Measurements from ENCODE around the gene GALNT6.
"Not testable (repeated sequence)": the region's sequence is repeated elsewhere in the genome, so short reads cannot be mapped to it uniquely, and the experiment has no call there.

The GALNT6 gene

GRCh38 chr12:51357374-51358047, 33.7 kb downstream of the GALNT6 start:
- DNase-seq (ENCODE audit: low read depth in 2 of 2) = no peak

- DNase-seq (ENCODE audit: low read depth in 2 of 2) = no peak
Measured at GRCh38 chr12:51351913-51352532, 39.2 kb downstream of the GALNT6 start.

- DNase-seq (ENCODE audit: low read depth in 2 of 2) = no peak
Measured at GRCh38 chr12:51349026-51349425, 42.2 kb downstream of the GALNT6 start.

DNA sequence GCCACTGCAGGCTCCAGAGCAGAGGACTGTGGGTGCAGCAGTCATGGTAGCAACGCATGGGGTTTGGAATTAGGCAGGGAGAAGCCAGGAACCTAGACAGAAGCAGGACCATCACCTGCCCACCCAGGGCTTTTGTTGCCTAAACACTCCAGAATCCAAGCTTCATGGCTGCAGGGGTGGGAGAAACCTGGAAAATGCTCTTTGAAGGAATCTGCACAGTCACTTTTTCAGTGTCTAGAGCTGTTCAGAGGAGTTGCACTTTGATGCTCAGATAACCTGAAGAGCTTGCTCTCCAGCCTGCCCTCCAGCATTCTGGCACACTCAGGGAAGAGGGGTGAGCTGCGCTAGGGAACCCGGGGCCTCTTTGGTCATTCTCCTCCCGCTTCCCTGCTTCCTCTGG, 43.1 kb downstream of the GALNT6 start:
- DNase-seq (ENCODE audit: low read depth in 2 of 2) = no peak

DNA sequence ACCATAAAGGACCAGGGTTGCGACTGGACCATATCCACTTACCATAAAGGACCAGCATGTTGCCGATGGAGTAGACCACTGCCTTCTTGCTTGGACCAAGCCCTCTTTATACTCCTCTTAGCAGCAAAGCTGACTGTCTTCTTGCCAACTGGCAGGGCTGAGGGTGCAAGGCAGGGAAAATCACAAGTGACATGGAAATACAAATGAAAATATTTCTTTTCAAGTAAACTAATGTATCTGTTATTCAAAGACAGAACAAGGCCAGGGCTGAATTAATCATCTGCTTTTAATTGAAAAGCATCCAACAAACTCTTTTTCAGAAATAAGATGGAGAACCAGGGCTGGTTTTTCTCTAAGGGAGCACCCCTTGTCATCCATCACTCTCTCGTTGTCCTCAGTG, 44.6 kb downstream of the GALNT6 start, which contains the start of gene CELA1:
CELA1 (minus strand) TSS at position 99 of the 400 bp plus-strand sequence; CDS start at position 58, 41 bp downstream.
- no peak for DNase-seq (ENCODE audit: low read depth in 2 of 2)

GRCh38 chr12:51345681-51346080, 45.5 kb downstream of the GALNT6 start:
- no peak for DNase-seq (ENCODE audit: low read depth in 2 of 2)

DNA sequence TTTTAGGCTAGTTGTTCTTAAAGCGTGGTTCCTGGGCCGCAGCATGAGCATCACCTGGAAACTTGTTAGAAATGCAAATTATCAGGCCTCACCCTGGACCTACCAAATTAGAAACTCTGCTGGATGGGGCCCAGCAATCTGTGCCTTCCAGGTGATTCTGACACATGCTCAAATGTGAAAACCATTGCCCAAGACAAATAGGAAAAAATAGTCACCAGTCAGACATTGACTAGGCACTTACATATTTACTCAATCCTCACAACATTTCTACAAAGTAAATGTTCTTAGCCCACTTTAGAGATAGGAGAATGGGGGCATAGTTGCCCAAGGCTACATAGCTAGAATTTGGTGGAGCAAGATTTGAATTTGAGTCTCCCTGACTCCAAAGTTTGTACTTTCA, 48.0 kb downstream of the GALNT6 start:
- DNase-seq (ENCODE audit: low read depth in 2 of 2) = no peak

- DNase-seq (ENCODE audit: low read depth in 2 of 2) = no peak
Measured at GRCh38 chr12:51342416-51342815, 48.8 kb downstream of the GALNT6 start.

GRCh38 chr12:51341251-51342007, 49.8 kb downstream of the GALNT6 start:
- peak in 1 of 2 donors; percentile 50 for DNase-seq (ENCODE audit: low read depth in 2 of 2)

DNA sequence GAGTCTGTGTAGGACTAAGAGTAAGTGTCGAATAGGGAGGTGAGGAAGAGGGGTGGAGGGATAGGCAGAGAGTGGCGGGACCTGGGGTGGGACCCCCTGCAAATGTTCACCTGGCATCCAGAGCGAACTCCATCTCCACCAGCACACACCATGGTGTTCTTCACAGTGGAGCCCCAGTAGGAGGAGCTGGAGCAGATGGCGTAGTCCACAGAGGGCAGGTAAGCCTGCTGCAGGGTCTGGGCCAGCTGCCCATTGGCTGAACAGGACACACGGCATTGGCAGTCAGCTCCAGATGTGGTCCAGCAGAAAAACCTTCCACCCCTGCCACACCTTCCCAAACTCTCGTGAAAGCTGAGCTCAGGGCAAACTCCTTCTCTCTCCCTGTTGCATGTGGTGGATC, 51.5 kb downstream of the GALNT6 start:
- DNase-seq (ENCODE audit: low read depth in 2 of 2) = no peak

DNA sequence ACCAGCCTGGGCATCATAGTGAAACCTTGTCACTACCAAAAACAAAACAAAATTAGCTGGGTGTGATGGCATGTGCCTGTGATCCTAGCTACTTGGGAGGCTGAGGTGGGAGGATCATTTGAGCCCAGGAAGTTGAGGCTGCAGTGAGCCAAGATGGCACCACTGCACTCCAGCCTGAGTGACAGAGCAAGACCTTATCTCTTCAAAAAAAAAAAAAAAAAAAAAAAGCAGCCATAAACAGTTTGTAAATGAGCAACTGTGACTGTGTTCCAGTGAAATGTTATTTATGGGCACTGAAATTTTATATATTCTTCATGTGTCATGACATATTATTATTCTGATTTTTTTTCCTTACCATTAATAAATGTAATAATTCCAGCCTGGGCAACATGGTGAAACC, 53.9 kb downstream of the GALNT6 start:
- not testable (repeated sequence) for DNase-seq (ENCODE audit: low read depth in 2 of 2)

DNA sequence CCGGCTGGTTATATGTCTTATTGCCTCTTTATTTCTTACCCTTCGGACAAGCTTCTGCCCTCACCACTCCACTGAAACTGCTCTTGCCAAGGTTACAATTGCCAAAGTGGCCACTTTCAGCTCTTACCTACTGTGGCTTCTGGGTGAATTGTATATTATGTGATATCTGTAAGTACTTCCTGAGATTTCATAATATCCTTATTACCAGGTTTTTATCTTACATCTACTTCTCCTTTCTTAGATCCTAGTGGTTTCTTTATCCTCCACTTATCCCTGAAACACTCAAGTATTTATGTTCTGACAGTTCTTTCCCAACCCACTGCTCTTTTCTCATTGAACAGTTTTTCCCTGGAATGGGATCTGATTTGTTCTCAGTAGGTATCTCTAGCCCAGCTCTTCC, 55.3 kb downstream of the GALNT6 start:
- no peak for DNase-seq (ENCODE audit: low read depth in 2 of 2)

DNA sequence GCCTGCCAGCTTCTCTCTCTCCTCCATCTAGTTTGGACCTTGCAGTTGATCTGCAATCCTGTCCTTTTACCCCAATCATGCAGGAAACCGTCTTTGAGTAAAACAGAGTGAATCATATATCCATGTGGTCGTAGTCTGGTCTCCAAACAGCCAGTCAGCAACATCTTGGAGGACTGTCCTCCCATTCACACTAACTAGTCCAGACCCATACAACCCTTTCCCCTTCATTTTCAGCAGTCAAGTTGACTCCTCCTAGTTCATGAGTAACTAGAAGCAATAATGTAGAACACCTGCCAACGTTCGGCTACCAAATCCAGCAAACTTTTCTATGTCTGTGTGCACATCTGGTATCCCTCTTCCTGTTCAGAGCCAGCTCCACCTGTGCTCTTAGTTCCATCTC, 56.4 kb downstream of the GALNT6 start:
- no peak for DNase-seq (ENCODE audit: low read depth in 2 of 2)

GRCh38 chr12:51333536-51333935, 57.7 kb downstream of the GALNT6 start:
- no peak for DNase-seq (ENCODE audit: low read depth in 2 of 2)

GRCh38 chr12:51330186-51330585, 61.0 kb downstream of the GALNT6 start:
- no peak for DNase-seq (ENCODE audit: low read depth in 2 of 2)

- no peak for DNase-seq (ENCODE audit: low read depth in 2 of 2)
Measured at GRCh38 chr12:51329742-51330141, 61.5 kb downstream of the GALNT6 start.

GRCh38 chr12:51328587-51328986, 62.6 kb downstream of the GALNT6 start:
- DNase-seq (ENCODE audit: low read depth in 2 of 2) = no peak

- no peak for DNase-seq (ENCODE audit: low read depth in 2 of 2)
Measured at GRCh38 chr12:51326698-51327439, 64.3 kb downstream of the GALNT6 start.

DNA sequence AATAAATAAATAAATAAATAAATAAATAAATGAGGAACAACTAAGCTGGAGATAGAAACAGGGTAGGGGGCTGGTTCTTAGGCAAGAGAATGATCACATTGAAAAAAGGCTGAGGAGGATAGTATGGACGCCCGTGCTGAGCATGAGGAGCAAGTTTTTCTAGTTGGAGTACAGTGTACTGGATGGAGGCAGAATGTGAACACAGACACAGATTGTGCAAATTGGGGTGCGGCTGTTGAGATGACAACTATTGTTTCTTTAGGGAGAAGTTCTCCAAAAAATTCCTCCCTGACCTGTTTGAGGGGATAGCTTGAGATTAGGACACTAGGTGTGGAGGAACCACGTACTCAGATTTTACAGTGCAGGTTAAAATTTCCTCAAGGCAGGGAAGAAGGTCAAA, 66.3 kb downstream of the GALNT6 start:
- no peak for DNase-seq (ENCODE audit: low read depth in 2 of 2)

- DNase-seq (ENCODE audit: low read depth in 2 of 2) = peak; percentile 73 to 74
Measured at GRCh38 chr12:51323966-51324895, 67.0 kb downstream of the GALNT6 start, which contains the start of gene BIN2. Gene BIN2 (minus strand): TSS chr12:51324174. CDS start chr12:51324102, 72 bp downstream.
